NCI-H187 treated with DMSO at 0.1 percent for 48 hours (cell line): ENCODE data around the gene BTBD7.
"Not testable (repeated sequence)": the region's sequence is repeated elsewhere in the genome, so short reads cannot be mapped to it uniquely, and the experiment has no call there.

Source experiments
- DNase-seq: peaks from one replicate; lab custom pipeline; 2025; lab: John Stamatoyannopoulos, UW

Gene BTBD7, protein sequence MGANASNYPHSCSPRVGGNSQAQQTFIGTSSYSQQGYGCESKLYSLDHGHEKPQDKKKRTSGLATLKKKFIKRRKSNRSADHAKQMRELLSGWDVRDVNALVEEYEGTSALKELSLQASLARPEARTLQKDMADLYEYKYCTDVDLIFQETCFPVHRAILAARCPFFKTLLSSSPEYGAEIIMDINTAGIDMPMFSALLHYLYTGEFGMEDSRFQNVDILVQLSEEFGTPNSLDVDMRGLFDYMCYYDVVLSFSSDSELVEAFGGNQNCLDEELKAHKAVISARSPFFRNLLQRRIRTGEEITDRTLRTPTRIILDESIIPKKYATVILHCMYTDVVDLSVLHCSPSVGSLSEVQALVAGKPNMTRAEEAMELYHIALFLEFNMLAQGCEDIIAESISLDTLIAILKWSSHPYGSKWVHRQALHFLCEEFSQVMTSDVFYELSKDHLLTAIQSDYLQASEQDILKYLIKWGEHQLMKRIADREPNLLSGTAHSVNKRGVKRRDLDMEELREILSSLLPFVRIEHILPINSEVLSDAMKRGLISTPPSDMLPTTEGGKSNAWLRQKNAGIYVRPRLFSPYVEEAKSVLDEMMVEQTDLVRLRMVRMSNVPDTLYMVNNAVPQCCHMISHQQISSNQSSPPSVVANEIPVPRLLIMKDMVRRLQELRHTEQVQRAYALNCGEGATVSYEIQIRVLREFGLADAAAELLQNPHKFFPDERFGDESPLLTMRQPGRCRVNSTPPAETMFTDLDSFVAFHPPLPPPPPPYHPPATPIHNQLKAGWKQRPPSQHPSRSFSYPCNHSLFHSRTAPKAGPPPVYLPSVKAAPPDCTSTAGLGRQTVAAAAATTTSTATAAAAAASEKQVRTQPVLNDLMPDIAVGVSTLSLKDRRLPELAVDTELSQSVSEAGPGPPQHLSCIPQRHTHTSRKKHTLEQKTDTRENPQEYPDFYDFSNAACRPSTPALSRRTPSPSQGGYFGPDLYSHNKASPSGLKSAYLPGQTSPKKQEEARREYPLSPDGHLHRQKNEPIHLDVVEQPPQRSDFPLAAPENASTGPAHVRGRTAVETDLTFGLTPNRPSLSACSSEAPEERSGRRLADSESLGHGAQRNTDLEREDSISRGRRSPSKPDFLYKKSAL

GRCh38 chr14:93332853-93333630 is at the start of gene BTBD7:
Gene BTBD7, minus strand, starts transcription at chr14:93333036. Its CDS starts 36,985 bp downstream, at chr14:93296051.
- DNase-seq = peak; percentile 79

DNA sequence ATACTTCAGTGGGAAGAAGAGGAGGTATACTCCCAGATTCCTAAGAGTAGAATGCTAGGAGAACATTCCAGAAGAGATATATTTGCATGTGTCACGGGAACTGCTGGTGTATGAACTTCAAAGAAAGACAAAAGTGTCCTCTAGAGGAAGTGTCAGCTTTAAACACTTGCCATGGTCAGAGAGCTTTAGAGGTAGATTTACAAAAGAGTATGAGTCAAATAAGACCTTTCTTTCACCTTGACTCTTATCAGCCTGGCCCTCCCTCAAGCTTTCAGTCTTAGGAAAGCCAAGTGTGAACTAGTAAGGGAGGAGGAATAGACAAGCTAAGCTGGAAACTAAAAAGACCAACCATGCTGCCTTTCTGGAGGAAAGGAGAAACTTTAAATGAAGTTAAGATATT is 48.8 kb upstream of the BTBD7 start:
- no peak for DNase-seq

GRCh38 chr14:93379831-93380230 is 47.0 kb upstream of the BTBD7 start:
- no peak for DNase-seq

- DNase-seq = no peak
These were observed 42.9 kb upstream of the BTBD7 start for GRCh38 chr14:93375673-93376156.

- DNase-seq = no peak
These were observed 37.0 kb upstream of the BTBD7 start for GRCh38 chr14:93369713-93370266.

DNA sequence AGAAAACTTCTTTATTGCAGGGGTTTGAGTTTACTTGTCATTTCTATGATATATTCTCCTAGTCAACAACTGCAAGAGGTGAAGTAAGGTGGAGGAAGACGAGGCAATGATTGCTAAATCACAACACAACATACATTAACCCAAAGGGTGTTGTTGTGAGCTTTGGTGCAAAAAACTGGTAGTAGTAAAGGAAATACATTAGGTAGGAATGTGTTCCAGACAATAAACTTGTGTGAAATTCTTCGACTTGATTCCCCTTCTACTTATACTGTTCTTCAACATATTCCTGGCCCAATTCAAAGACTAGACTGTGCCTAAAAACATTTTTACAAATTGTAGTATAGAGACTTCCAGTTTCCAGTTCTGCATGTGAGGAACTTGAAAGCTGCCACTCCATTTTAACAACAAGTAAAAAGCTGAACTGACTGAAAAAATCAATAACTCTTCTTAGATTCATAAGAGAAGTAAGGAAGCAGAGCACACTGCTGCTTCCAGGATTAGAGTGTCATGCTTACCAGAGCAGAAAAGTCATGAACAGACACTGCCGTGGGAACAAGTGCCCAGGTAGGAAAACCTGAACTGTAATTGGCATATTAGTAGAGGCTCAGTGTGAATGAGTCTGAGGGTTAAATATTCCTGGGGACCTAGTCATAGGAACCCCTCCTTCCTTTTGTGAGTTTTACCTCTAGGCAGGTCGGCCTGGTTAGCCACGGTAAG is 36.3 kb upstream of the BTBD7 start:
- no peak for DNase-seq

GRCh38 chr14:93354873-93355272 is 22.0 kb upstream of the BTBD7 start:
- DNase-seq = not testable (repeated sequence)

DNA sequence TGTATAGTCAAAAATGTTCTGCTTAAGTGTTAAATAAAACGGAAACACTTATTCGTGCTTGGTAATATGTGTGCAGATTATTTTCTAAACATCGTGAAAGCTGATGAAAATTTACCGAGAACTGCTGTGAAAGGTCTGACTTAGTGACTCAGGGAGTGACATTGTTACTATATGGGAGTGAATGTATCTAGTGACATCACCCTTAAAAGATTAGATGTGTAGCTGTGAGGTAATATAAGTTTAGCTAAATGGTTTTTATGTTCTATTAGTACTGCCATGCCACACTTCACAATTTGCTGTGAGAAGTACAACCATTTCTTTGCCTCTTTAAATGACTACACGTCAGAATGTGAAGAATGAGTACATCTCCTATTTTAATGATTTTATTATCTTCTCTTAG is 15.5 kb upstream of the BTBD7 start:
- no peak for DNase-seq

- DNase-seq = no peak
These were observed 15.0 kb upstream of the BTBD7 start for GRCh38 chr14:93347850-93348249.

- no peak for DNase-seq
These were observed 14.3 kb upstream of the BTBD7 start, which contains the start of gene COX8C for GRCh38 chr14:93346926-93347721. Gene COX8C, plus strand, starts transcription at chr14:93347182. Its CDS starts 87 bp downstream, at chr14:93347269.

DNA sequence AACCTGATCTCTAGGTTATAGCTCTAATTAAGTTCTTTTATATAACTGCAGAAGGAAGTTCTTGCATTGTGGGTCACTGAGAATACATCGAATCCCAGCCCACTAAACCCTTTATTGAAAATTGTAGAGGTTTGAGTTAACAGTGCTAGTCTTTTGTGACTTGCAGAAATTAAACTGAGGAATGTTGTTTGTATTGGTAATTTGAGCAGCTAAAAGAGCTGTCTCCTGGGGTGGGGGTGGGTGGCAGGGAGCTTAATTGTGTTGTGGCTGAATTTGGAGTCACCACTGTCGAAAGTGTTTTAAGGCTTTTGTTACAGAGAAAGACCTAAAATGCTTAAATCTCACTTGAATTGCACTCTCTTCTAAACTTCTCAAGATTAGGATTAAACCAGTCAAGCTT is 11.0 kb upstream of the BTBD7 start:
- DNase-seq = no peak

- no peak for DNase-seq
These were observed 10.4 kb upstream of the BTBD7 start for GRCh38 chr14:93343266-93343665.

DNA sequence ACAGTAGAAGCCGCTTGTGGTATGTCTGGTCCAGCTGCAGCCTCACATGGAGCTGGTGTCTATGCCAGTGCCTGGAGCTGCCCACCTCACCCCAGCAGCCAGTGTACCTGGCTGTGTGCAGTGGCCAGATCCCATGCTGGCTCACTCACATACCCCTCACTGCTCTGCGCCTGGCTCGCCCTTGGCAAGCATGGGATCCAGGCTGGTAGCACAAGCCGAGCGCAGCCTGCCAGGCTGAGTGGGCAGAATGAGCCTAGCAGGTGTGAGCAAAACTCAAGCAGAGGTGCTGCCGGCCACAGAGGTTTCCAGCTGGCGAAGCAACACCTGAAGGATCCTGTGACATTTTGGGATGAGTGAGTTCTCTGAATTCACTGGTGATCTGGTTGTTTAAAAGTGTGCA is 5.0 kb upstream of the BTBD7 start:
- DNase-seq = no peak

- DNase-seq = no peak
These were observed 4.4 kb upstream of the BTBD7 start for GRCh38 chr14:93337143-93337753.

DNA sequence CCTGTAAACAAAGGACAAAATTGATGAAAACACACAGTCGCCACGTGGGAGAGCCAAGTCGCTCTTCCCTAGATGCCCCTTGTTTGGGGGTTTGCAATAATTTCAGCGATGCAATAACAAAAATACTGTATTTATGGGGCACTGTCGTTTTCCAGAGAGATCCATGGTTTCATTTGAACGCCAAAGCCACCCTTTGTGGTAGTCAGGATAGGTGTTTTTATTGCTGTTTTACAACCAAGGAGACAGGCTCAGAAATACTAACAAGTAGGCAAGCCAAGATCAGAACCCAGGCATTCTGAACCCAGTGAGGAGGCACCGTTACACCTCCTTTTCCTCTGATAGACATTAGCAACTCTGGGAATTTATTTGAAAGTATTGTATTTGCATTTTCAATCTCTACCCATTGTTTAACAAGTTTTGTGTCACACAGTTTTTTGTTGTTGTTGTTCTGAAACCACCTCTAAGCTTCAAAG is 831 bp upstream of the BTBD7 start:
- DNase-seq = no peak

- DNase-seq = no peak
These were observed 411 bp downstream of the BTBD7 start for GRCh38 chr14:93332397-93332852.

GRCh38 chr14:93331728-93332396 is 974 bp downstream of the BTBD7 start:
- no peak for DNase-seq

DNA sequence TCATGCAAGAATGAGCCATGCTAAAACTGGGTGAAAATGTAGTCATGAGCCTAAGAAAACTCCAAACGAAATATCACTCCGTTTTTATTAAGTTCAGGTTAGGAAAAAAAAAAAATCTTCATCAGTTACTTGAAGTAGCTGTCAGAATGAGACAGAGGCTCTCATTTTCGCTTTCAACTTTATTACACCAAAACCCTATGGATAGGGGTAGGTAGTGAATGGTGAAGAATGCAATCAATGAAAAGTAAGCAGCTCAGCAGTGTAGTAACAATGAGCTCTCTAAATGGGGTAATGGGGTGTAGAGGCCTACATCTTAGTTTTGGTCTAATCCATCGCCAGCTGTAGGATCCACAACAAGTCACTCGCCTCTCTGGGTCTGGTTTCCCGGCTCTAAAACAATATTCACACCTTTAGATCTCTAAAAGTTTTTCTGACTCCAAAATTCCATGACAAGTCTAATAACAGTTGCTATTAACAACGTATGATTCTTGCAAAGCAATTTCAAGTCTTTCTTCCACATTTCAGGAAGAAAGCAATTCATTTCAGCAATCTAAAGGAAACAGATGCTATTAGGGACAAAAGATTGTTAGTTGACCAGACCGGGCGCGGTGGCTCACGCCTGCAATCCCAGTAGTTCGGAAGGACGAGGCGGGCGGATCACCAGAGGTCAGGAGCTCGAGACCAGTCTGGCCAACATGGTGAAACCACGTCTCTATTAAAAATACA is 1.7 kb downstream of the BTBD7 start:
- no peak for DNase-seq
